HG03135 (cell line): ENCODE data around the gene VDAC1.
A peak's percentile ranks its signal among the peaks of the same experiment; 100 is the strongest.
"Not testable (repeated sequence)": the region's sequence is repeated elsewhere in the genome, so short reads cannot be mapped to it uniquely, and the experiment has no call there.

ENCODE experiments used
- ATAC-seq: cut with Tn5 transposase; IDR thresholded peaks from one replicate; pipeline ENCODE4 v1.9.1; 2021; ENCODE audit warnings: mild to moderate bottlenecking, moderate library complexity; ENCODE audit not compliant: unreplicated experiment

Gene VDAC1

DNA sequence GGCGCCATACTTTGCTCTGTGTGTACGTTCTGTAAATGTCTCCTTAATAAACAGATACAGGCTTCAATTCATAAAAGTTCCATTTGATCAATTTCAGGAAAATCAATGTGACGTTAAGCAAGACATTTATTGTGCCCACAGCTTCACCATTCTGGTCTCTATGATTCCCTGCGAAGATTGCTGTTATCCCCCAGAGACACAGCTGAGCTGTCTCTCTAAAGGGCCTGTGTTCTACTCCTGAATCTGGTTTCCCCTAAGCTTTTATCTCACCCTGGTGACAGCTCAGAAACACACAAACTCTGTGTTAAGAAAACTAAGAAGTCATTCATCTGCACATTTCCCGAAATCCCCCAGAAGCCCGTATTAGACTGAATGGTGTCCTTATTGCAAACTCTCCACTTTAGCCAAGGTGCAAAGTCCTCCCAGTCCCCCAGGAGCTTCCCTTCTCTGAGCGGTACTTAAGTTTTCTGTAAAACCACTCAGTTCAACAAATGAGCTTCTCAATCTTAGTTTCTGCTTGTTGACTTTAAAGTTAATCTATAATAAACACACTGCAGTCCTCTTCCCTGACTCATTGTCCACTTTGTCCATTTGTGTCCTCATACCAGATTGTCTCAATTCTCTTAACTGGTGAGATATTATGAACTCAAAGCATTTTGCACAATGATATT, 35.0 kb downstream of the VDAC1 start:
- no peak for ATAC-seq

DNA sequence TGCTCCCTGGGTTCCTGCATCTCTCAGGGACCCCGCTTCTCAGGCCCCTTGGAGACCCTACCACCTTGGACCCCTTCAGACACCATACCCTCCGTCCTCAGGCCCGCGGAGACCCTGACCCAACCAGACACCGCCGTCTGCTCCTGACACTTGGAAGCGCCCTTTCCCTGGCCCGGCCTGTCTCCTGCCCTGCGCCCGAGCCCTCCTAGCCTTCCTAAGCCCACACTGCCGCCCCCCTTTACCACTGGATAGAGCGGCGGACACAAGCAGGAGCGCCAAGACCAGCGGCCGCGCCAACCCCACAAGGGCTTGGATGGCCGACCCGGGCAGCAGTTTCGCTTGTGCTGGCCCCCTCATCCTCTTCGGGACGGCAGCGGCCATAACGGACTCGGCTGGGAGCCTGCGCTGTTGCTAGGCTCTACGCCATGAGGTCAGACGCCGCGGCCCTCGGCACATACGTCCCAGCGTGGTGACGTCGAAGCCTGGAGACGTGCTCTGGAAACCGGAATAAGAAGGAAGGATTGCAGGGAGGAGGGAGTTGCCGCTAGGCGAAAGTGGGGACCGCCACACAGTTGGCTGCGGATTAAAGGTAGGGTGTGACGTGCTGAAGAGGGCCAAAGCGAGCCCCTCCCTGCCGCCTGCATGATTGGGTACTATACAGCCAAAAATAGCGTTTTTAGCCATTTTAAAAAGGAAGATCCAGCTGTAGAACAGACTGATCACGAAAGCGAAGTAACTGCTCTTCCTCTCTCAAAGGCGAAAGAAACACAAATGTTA, 36.4 kb downstream of the VDAC1 start, which contains the start of gene C5orf15:
Gene C5orf15 (minus strand): TSS at position 422 of the 777 bp plus-strand sequence. CDS start 41 bp downstream, at position 381.
- peak; percentile 98 for ATAC-seq

DNA sequence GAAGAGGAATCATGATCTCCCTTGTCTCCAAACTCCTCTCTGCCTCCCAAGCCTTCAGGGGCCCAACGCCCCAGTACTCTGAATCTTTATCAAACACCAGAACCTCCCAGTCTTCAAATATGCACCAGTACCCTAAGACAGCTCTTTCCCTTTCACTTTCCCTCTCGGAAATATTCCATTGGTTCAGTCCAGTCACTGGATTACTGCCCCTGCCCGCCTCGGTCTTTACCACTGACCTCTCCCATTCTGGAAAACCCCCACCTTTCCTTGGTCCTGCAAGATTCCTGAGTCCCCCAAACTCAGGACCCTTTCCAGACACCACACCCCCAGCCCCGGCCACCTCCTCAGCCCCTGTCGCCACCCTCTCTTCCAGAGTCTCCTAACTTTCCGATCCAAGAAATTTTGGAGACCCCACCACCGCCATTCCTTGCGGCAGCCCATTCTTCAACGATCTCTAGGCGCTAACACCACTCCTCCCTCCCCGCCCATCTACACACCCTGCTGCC, 37.0 kb downstream of the VDAC1 start:
- ATAC-seq, result peak; percentile 3

- ATAC-seq, result no peak
Observed at GRCh38 chr5:133967124-133967523, 37.7 kb downstream of the VDAC1 start.

DNA sequence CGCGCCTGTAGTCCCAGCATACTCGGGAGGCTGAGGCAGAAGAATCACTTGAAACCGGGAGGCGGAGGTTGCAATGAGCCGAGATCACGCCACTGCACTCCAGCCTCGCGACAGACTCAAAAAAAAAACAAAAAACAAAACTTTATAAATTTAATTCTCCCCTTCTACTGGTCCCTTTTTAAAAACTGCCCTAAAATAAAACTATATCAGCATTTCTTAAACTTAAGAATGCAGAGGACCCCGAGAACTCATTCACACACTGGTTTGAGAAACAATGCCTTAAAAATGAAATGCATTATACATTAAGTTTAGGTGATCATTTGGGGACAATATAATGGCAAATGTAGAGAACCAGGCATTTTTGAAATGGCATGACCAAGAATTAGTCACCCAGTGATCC, 38.7 kb downstream of the VDAC1 start:
- ATAC-seq, result no peak

- no peak for ATAC-seq
Observed at GRCh38 chr5:133963493-133964128, 41.2 kb downstream of the VDAC1 start.

DNA sequence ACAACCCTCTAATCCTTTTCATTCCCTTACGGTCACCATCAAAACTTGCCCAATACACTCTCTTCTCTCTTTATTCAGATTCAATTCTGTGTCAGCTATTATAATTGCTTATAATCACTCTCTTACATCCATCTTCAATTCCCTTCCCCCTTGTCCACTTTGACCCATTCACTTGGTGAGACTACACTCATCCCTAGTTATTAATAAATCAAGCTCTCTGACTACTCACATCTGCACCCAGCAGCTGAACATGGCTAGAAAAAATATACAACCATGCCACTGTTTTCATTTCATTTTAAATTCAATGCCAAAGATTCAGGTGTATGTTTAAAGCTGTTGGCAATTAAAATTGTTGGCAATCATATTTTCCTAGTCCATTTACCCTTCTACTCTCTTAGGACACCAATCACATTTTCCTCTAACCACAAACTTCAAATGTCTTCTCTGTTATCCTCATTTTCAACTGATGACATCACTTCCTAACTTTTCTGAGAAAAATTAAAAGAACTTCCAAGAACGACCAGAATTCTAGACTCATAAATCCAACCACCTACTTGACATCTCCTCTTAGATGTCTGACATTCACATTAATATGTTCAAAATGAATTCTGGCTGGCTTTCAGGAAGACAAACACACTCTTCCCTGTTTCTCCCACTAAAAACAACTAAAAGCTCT, 41.8 kb downstream of the VDAC1 start:
- no peak for ATAC-seq

DNA sequence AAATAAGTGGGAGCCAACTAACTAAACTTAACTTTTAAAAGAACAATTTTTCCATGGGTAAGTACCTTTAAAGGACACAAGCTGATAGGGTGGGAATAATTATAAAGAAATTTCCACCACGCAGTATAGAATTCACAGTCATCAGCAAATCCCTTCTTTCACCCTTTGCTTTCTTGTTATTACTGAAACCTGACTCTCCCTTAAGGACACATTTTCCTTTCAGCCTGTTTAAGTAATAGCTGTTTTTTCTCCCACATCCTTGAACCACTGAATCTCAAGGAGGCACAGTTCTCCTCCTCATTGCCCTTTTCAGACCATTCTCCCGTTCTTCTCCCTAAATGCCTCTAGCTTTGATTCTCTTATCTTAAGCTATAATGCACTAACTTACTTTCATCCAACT, 42.6 kb downstream of the VDAC1 start:
- ATAC-seq, result no peak

- ATAC-seq, result no peak
Observed at GRCh38 chr5:133959643-133960042, 45.1 kb downstream of the VDAC1 start.

- ATAC-seq, result peak; percentile 61
Observed at GRCh38 chr5:133957591-133957990, 47.2 kb downstream of the VDAC1 start.

DNA sequence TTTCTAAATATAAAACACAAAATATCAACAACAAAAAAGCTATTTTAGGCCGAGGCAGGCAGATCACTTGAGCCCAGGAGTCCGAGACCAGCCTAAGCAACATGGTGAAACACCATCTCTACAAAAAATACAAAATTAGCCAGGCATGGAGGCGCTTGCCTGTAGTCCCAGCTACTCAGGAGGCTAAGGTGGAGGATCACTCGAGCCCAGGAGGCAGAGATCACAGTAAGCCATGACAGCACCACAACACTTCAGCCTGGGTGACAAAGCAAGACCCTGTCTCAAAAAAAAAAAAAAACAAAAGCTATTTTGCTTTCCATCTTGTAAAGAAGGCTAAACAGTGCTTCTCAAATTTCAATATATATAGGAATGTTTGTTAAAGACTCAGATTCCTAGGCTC, 47.7 kb downstream of the VDAC1 start:
- peak; percentile 7 for ATAC-seq

DNA sequence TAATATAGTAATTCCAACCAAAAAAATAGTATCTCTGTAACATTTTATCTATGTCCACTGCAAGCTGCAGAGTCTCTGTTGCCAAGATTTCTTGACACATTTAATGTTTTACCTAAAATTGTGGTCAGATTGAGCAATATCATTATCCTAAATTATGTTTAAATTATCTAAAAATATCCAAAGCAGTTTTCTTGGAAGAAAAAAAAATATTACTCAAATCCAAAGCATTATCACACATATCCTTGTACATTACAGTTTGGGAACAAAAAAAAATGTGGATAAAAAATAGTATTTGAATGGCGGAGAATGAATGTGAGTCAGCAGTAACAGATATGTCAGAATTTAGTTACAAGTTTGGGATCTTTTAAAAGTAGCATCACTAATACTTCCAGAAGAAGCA, 48.6 kb downstream of the VDAC1 start:
- not testable (repeated sequence) for ATAC-seq

DNA sequence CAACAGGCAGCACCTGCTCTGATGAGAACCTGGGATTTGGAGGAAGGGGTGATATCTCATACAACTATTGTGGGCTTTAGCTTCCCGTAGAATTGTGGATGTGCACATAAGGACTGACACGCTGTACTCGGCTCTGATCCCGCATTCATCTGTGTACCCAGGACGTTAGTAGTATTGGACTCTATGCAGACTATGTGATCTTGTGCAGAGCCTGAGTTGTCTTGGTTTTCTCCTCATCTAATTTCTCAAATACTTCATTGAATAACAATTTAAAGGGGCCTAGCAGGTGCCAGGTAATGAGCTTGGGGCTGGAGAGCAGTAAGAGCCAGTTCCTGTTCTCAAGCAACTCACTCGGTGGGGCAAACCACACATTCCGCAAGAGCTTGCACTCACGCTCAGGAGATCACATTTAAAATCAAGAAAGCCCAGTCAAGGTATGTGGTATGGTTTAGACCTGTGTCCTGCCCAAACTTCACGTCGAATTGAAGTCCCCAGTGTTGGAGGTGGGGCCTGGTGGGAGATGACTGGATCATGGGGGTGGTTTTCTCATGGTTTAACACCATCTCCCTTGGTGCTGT, 51.1 kb downstream of the VDAC1 start:
- ATAC-seq, result no peak

GRCh38 chr5:133952729-133953567, 51.8 kb downstream of the VDAC1 start:
- ATAC-seq, result no peak

GRCh38 chr5:133950821-133951612, 53.8 kb downstream of the VDAC1 start:
- no peak for ATAC-seq

GRCh38 chr5:133948721-133949120, 56.1 kb downstream of the VDAC1 start:
- ATAC-seq, result no peak

DNA sequence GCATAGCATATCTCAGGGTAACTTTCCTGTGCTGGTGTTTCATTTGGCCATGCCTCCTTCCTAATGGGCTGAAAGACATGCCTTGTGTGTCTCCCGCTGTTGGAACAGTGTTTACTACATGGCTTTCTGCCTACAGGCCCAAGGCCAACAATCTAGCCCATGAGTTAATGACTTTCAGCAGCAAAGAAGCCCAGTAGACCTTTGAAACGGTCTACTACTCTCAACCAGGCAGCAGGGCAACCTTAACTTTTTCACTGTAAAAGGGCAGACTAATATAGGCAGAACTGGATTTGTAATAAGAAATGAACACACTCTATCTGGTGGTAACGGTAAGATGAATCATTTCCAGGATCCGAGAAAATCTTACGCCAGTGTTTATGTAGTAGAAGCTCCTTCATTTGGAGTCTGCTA, 57.3 kb downstream of the VDAC1 start:
- ATAC-seq, result no peak

- no peak for ATAC-seq
Observed at GRCh38 chr5:133945568-133945967, 59.2 kb downstream of the VDAC1 start.
